Stimulated activated CD8-positive, alpha-beta memory T cell treated with anti-CD3 and anti-CD28 coated beads, Interleukin-4, amount 100 ng/mL, for 4 hours (primary cell): Measurements from ENCODE around the gene SLC16A7.

Experiments
- DNase-seq, 2 donors: peaks; one replicate each; pipeline ENCODE4 v3.0.0-alpha.2; 2020; ENCODE audit warnings: low read depth in 2 of 2, low spot score in 1 of 2

Gene SLC16A7

DNA sequence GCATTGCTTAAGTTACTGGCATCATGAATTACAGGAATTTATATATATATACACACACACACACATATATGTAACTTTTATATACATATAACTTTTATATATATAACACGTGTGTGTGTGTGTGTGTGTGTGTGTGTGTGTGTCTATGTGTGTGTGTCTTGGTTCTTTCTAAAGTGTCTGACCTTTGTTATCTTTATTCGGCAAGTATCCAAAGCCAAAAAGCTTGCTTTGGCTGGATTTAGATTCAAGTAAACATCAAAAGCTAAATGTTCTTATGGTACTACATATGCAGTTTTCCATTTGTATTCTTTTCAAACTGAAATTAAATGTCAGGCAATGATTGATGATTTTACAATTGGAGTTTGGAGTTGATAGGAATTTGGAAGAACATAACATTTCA lies 69.9 kb downstream of the SLC16A7 start:
- DNase-seq, result no peak

- no peak for DNase-seq
These were observed 72.8 kb downstream of the SLC16A7 start for GRCh38 chr12:59668674-59669073.

GRCh38 chr12:59672273-59672672 lies 76.4 kb downstream of the SLC16A7 start:
- no peak for DNase-seq

- no peak for DNase-seq
These were observed 79.6 kb downstream of the SLC16A7 start for GRCh38 chr12:59675461-59675860.

- DNase-seq, result no peak
These were observed 82.0 kb downstream of the SLC16A7 start for GRCh38 chr12:59677857-59678256.

GRCh38 chr12:59678759-59679411 lies 83.1 kb downstream of the SLC16A7 start:
- no peak for DNase-seq

GRCh38 chr12:59689776-59690175 lies 93.9 kb downstream of the SLC16A7 start:
- DNase-seq, result no peak

- no peak for DNase-seq
These were observed 99.5 kb downstream of the SLC16A7 start for GRCh38 chr12:59695379-59695778.

GRCh38 chr12:59698600-59698999 lies 102.8 kb downstream of the SLC16A7 start:
- DNase-seq, result no peak

- no peak for DNase-seq
These were observed 103.8 kb downstream of the SLC16A7 start for GRCh38 chr12:59699421-59700152.

- no peak for DNase-seq
These were observed 104.3 kb downstream of the SLC16A7 start for GRCh38 chr12:59700153-59700450.

DNA sequence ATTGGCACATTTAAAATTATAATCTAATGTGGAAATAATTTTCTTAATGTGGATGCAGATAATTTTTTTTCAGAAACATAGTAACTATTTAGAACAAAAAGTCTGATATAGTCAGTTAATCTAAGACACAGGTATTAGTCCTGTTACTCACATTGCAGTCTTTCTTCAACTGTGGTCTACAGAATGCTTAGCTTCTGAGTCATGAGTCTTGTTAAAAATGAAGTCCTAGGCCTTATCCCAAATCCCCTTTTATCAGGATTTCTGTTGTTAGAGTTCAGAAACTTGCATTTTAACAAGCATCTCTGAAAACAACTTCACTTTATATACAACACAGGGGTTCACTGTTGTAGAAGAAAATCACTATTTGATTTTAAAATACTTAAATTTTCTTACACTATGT lies 112.2 kb downstream of the SLC16A7 start:
- no peak for DNase-seq

DNA sequence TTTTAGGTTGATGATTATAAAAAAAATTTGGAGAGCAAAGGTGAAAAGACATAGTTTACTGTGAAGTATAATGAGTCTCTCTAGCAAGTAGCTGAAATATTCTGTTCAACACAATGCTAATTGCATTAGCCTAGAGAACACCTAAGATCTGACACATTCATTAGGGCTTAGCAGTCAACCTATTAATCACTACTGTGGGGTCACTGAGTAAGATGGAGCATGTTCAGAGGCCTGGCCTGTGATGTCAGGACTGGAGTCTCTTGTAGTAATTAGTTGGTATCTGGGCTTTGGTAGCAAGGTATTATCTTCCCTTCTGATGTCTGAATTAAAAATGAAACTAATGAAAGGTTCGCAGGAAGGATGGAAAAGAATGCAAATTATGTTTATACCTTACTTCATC lies 112.7 kb downstream of the SLC16A7 start:
- DNase-seq, result no peak

GRCh38 chr12:59710004-59710628 lies 114.3 kb downstream of the SLC16A7 start:
- no peak for DNase-seq

DNA sequence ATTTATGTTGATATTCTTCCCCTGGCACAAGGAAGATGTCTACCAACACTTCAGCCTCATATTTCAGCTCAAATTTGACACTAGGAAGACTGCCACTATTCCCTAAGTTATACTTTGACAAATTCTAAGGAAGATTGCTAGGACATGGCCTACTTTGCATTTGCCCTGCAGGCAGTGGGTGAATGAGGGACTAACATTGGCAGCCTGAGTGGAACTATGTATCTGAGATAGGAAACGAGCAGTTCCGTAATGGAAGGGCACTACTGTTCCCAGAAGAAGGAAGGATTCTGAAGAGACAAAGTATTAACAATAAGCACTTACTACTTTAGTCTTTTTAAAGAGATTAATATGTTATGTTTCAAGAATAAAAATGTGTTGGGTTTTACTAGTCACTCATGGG lies 115.1 kb downstream of the SLC16A7 start:
- no peak for DNase-seq

DNA sequence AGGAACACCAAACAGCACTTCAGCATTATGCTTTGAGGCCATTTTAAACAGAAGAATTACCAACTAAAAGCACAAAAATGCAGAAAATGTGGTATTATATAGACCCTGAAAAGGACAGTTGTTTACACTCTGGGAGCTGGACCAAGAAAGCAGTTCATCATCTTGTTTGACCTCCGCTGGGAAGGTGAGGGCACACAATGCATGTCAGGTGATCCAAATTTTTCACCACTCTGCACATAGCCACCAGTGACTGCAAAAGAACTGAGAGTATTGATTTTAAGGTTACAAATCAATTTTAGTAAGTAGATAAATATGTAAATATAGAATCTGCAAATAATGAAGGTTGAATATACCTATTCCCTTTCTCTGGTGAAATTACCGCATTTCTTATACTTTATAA lies 119.6 kb downstream of the SLC16A7 start:
- no peak for DNase-seq

DNA sequence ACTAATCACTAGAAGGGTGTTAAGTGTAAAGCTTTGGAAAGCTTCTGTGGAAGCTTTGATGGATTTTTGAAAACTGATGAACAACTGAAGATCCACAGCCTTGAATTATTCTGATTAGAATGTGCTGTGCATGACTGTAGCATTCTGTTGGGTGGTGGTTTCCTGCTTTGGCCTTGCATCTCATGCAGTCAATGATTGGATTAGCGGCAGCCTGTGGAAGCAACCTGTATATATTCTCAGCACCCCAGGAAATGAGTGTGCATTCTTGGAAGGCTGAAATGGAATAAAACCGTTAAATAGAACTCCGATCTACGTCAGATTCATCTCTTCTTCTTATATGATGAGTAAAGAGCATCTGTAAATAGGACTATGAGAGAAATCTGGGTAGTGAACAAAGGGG lies 120.2 kb downstream of the SLC16A7 start:
- no peak for DNase-seq

- DNase-seq, result no peak
These were observed 121.6 kb downstream of the SLC16A7 start for GRCh38 chr12:59717436-59717835.

- no peak for DNase-seq
These were observed 123.9 kb downstream of the SLC16A7 start for GRCh38 chr12:59719701-59720100.

DNA sequence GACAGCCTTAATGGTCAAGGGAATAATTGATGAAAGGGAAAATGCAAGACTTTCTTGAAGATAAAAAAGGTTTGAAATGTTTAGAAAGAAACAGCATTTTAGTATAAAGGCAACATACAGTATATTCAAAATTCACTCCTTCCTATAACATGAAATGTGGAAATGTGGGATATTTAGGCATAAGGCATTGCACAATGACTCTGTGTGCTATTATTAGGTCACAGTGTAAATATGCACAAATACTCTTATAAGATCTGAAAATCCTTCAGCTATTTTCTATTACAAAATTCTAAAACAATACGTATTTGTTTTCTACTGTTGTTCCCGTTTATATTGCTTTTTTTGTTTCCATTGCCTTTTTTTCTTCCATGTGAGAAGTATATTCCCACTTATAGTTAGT lies 127.7 kb downstream of the SLC16A7 start:
- no peak for DNase-seq

- no peak for DNase-seq
These were observed 128.3 kb downstream of the SLC16A7 start for GRCh38 chr12:59724011-59724695.

DNA sequence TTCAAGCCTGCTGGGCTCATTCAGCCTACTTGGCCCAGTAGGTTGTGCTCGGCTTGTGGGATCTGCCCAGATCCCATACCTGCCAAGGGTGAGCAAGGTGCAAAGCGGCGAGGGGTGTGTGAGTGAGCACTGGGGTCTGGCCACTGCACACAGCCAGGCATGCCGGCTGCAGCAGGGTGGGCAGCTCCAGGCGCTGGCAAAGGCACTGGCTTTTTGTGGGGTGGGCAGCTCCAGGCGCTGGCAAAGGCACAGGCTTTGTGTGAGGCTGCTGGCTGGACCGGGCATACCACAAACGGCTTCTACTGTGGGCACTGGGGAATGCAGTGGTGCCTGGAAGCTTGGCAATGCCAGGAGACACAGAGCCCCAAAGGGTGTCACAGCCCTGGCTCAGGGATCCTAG lies 137.4 kb downstream of the SLC16A7 start:
- no peak for DNase-seq
